Activated CD8-positive, alpha-beta memory T cell treated with anti-CD3 and anti-CD28 coated beads, Interleukin-2, amount 50 U/mL, for 1 hour (primary cell): Measurements from ENCODE around the gene ZNF593OS.

Experiments
- DNase-seq: peaks from one replicate; pipeline ENCODE4 v3.0.0-alpha.2; 2020; ENCODE audit errors: extremely low read depth

The ZNF593OS gene

GRCh38 chr1:26171084-26172072, at the start of gene ZNF593OS:
Gene ZNF593OS (minus strand): TSS chr1:26171832. CDS start chr1:26171661, 171 bp downstream.
- no peak for DNase-seq

- DNase-seq: no peak
Observed at GRCh38 chr1:26221094-26221493, 49.5 kb upstream of the ZNF593OS start.

GRCh38 chr1:26220199-26220912, 48.7 kb upstream of the ZNF593OS start:
- DNase-seq: no peak

- no peak for DNase-seq
Observed at GRCh38 chr1:26218906-26219494, 47.4 kb upstream of the ZNF593OS start.

- no peak for DNase-seq
Observed at GRCh38 chr1:26215246-26215645, 43.6 kb upstream of the ZNF593OS start.

GRCh38 chr1:26213335-26213905, 41.8 kb upstream of the ZNF593OS start:
- DNase-seq: no peak

GRCh38 chr1:26212726-26213125, 41.1 kb upstream of the ZNF593OS start:
- no peak for DNase-seq

GRCh38 chr1:26210147-26210870, 38.7 kb upstream of the ZNF593OS start:
- DNase-seq: no peak

- DNase-seq: no peak
Observed at GRCh38 chr1:26203642-26204318, 32.1 kb upstream of the ZNF593OS start.

GRCh38 chr1:26200413-26200812, 28.8 kb upstream of the ZNF593OS start:
- no peak for DNase-seq

GRCh38 chr1:26197813-26198212, 26.2 kb upstream of the ZNF593OS start:
- DNase-seq: no peak

GRCh38 chr1:26197301-26197700, 25.7 kb upstream of the ZNF593OS start:
- DNase-seq: no peak

- no peak for DNase-seq
Observed at GRCh38 chr1:26195805-26196204, 24.2 kb upstream of the ZNF593OS start.

GRCh38 chr1:26191739-26192138, 20.1 kb upstream of the ZNF593OS start:
- no peak for DNase-seq

- no peak for DNase-seq
Observed at GRCh38 chr1:26190373-26190987, 18.8 kb upstream of the ZNF593OS start, which contains the start of gene CATSPER4. Gene CATSPER4 (plus strand): TSS chr1:26190602. CDS start chr1:26190628, 26 bp downstream.

- no peak for DNase-seq
Observed at GRCh38 chr1:26189751-26190275, 18.2 kb upstream of the ZNF593OS start.

GRCh38 chr1:26189331-26189730, 17.7 kb upstream of the ZNF593OS start:
- no peak for DNase-seq

- no peak for DNase-seq
Observed at GRCh38 chr1:26188477-26188876, 16.8 kb upstream of the ZNF593OS start.

GRCh38 chr1:26187882-26188281, 16.2 kb upstream of the ZNF593OS start:
- DNase-seq: no peak

- no peak for DNase-seq
Observed at GRCh38 chr1:26184883-26185282, 13.3 kb upstream of the ZNF593OS start.
